Tibial nerve (tissue), 4 donors: Measurements from ENCODE around the gene RNF145. TPM values are rescaled to one million over a fixed set of nuclear protein-coding genes. Genes with fewer than 3 reads are reported as not detected.

Experiments
- DNase-seq, 2 donors: peaks; one replicate each; pipeline ENCODE4 v3.0.0-alpha.2; 2019; ENCODE audit warnings: low spot score in 2 of 2
- H3K27ac ChIP-seq, 4 donors: fragments of 200-600 bp; sonication (generic) in 3 of 4; one replicate each; pipeline ENCODE4 v1.5.1; 2017 to 2019; ENCODE audit warnings: mild to moderate bottlenecking in 1 of 4
- H3K27me3 ChIP-seq, 2 donors: fragments of 200-600 bp; sonication (generic) in 1 of 2; one replicate each; pipeline versions ENCODE4 v1.5.1 to v1.6.0; 2017 to 2019
- H3K36me3 ChIP-seq, 3 donors: fragments of 200-600 bp; sonication (generic); one replicate each; pipeline ENCODE4 v1.5.1; 2018 to 2019
- H3K4me1 ChIP-seq, 4 donors: fragments of 200-600 bp; sonication (generic) in 3 of 4; one replicate each; pipeline ENCODE4 v1.5.1; 2017 to 2019
- H3K4me3 ChIP-seq, 4 donors: fragments of 200-600 bp; sonication (generic) in 3 of 4; one replicate each; pipeline ENCODE4 v1.5.1; 2017 to 2019; ENCODE audit warnings: mild to moderate bottlenecking in 1 of 4, moderate library complexity in 1 of 4
- H3K9me3 ChIP-seq, 4 donors: fragments of 200-600 bp; sonication (generic) in 3 of 4; one replicate each; pipeline ENCODE4 v1.5.1; 2017 to 2019
- EP300 ChIP-seq, 2 donors: sonication (generic); formaldehyde crosslinking; IDR thresholded peaks; one replicate each; pipeline ENCODE4 v1.6.1; 2017; ENCODE audit warnings: antibody characterized with exemption in 2 of 2, mild to moderate bottlenecking in 1 of 2
- POLR2A ChIP-seq, 2 donors: fragments of 450-650 bp; IDR thresholded peaks; one replicate each; pipeline ENCODE4 v1.6.1; 2017; ENCODE audit warnings: antibody characterized with exemption in 2 of 2, mild to moderate bottlenecking in 2 of 2, moderate library complexity in 2 of 2
- WGBS, 2 donors: methylation state at CpG; one replicate each; pipeline ENCODE4 v1.1.5; 2018; 5-methylcytosine and 5-hydroxymethylcytosine counted together
- total RNA-seq, 4 donors: library from RNA; depleted of rRNA; stranded (reverse); fragments of >200 nt; gene quantifications; one replicate each; pipeline ENCODE4 v1.1.0, GENCODE V29; 2016
- TF ChIP-seq, protein P1 (sequence below), 5 experiments: fragments of 200-600 bp in 3 of 5; fragments of 450-650 bp in 2 of 5; sonication (generic) in 3 of 5; IDR thresholded peaks; one replicate each; pipeline ENCODE4 v1.5.1; 2016 to 2019; ENCODE audit warnings: antibody characterized with exemption in 5 of 5, mild to moderate bottlenecking in 3 of 5, moderate library complexity in 2 of 5

The RNF145 gene
- total RNA-seq, 4 donors from 2014 or later: 40.2 to 65.1 (median 50.4) TPM

DNA sequence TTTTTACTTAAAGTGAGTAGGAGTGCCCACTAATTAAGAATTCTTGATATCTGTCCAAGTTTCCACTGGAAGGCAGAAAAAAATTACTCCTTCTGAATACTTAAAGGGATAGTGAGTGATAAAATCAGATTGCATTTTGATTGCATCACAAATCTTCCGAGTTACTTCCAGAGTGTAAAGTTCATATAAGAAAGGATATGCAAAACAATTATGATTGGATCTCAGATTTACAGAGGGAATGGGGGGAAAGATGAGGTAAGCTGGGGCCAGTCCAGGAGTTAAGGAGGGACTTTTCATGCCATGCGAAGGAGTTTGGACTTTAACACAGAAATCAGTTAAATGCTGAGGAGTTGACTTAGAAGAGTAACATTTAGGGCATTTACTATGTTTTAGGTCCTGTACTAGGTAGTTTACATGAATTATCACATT is 9.3 kb upstream of the RNF145 start:
- no peaks in the 10 kb centered on the region for H3K9me3 ChIP-seq
- H3K27me3 ChIP-seq: no peaks in the 10 kb centered on the region

GRCh38 chr5:159217236-159217635 is 7.9 kb upstream of the RNF145 start:
- Histone ChIP-seq H3K4me3 (no peak overlapping the region), H3K4me1 (no peaks in the 10 kb centered on the region), H3K27me3 (no peaks in the 10 kb centered on the region), H3K27ac (no peak overlapping the region), H3K36me3 (no peaks in the 10 kb centered on the region), H3K9me3 (no peaks in the 10 kb centered on the region)
- 83 to 92% methylated on average over 2 of the region's 2 CpGs for WGBS, 2 donors
- DNase-seq: no peak
- TF ChIP-seq EP300 (IDR thresholded peaks at IDR 0.05) (no peak), POLR2A (IDR thresholded peaks at IDR 0.05) (no peak)
- TF ChIP-seq, protein P1, sequence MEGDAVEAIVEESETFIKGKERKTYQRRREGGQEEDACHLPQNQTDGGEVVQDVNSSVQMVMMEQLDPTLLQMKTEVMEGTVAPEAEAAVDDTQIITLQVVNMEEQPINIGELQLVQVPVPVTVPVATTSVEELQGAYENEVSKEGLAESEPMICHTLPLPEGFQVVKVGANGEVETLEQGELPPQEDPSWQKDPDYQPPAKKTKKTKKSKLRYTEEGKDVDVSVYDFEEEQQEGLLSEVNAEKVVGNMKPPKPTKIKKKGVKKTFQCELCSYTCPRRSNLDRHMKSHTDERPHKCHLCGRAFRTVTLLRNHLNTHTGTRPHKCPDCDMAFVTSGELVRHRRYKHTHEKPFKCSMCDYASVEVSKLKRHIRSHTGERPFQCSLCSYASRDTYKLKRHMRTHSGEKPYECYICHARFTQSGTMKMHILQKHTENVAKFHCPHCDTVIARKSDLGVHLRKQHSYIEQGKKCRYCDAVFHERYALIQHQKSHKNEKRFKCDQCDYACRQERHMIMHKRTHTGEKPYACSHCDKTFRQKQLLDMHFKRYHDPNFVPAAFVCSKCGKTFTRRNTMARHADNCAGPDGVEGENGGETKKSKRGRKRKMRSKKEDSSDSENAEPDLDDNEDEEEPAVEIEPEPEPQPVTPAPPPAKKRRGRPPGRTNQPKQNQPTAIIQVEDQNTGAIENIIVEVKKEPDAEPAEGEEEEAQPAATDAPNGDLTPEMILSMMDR (IDR thresholded peaks at IDR 0.05): no peak

More for the DNA sequence above, 9.3 kb upstream of the RNF145 start:
- Histone ChIP-seq H3K36me3 (no peaks in the 10 kb centered on the region), H3K4me3 (no peak overlapping the region), H3K27ac (no peak overlapping the region), H3K4me1 (no peaks in the 10 kb centered on the region)
- 41 to 50% methylated on average over 2 of the region's 2 CpGs for WGBS, 2 donors
- no peak for DNase-seq
- TF ChIP-seq POLR2A (IDR thresholded peaks at IDR 0.05): no peak

GRCh38 chr5:159216454-159216853 is 7.1 kb upstream of the RNF145 start:
- no peaks in the 10 kb centered on the region for H3K36me3 ChIP-seq
- no peak overlapping the region for H3K4me3 ChIP-seq
- H3K27me3 ChIP-seq: no peaks in the 10 kb centered on the region
- 75 to 79% methylated on average over 2 of the region's 2 CpGs for WGBS, 2 donors
- no peak overlapping the region for H3K27ac ChIP-seq
- no peaks in the 10 kb centered on the region for H3K9me3 ChIP-seq
- no peak for TF ChIP-seq EP300 (IDR thresholded peaks at IDR 0.05)
- TF ChIP-seq, protein P1 (IDR thresholded peaks at IDR 0.05): no peak
- no peak for TF ChIP-seq POLR2A (IDR thresholded peaks at IDR 0.05)
- DNase-seq: no peak
- H3K4me1 ChIP-seq: no peaks in the 10 kb centered on the region

- H3K27ac ChIP-seq: no peak overlapping the region
- no peak for DNase-seq
- H3K4me3 ChIP-seq: no peak overlapping the region
- H3K9me3 ChIP-seq: no peaks in the 10 kb centered on the region
- WGBS, 2 donors: 95 to 96% methylated on average over 3 of the region's 3 CpGs
- no peak for TF ChIP-seq POLR2A (IDR thresholded peaks at IDR 0.05)
- TF ChIP-seq, protein P1 (IDR thresholded peaks at IDR 0.05): no peak
- TF ChIP-seq EP300 (IDR thresholded peaks at IDR 0.05): no peak
- no peaks in the 10 kb centered on the region for H3K27me3 ChIP-seq
- no peaks in the 10 kb centered on the region for H3K4me1 ChIP-seq
- no peaks in the 10 kb centered on the region for H3K36me3 ChIP-seq
Measured at GRCh38 chr5:159215886-159216285, 6.5 kb upstream of the RNF145 start.

- H3K9me3 ChIP-seq: no peaks in the 10 kb centered on the region
- H3K27me3 ChIP-seq: no peaks in the 10 kb centered on the region
- TF ChIP-seq, protein P1 (IDR thresholded peaks at IDR 0.05): no peak
- no peak for TF ChIP-seq POLR2A (IDR thresholded peaks at IDR 0.05)
- no peak for TF ChIP-seq EP300 (IDR thresholded peaks at IDR 0.05)
- no peak for DNase-seq
- H3K27ac ChIP-seq: no peak overlapping the region
- 83 to 84% methylated on average over 2 of the region's 2 CpGs for WGBS, 2 donors
- no peak overlapping the region for H3K4me3 ChIP-seq
- H3K36me3 ChIP-seq: no peaks in the 10 kb centered on the region
- H3K4me1 ChIP-seq: peaks cover 0 to 6% (median 2%) of the 10 kb centered on the region in 4 donors
Measured at GRCh38 chr5:159214486-159215271, 5.3 kb upstream of the RNF145 start.
